Adrenal gland (tissue), 12 donors: ENCODE measurements around the gene STT3B. TPM values are rescaled to one million over a fixed set of nuclear protein-coding genes. Genes with fewer than 3 reads are reported as not detected.

Source experiments
- DNase-seq, 7 donors: peaks; one replicate each; pipeline ENCODE4 v3.0.0-alpha.2; 2019 to 2020
- H3K27ac ChIP-seq, 5 donors: fragments of 200-600 bp; sonication (generic) in 4 of 5; 1 replicate in 3 of 5; 2 replicates in 2 of 5; pipeline versions ENCODE4 v1.5.1 to v1.8.0; 2016 to 2020; ENCODE audit warnings: mild to moderate bottlenecking in 1 of 5
- H3K27me3 ChIP-seq: fragments of 200-600 bp; 2 replicates; pipeline ENCODE4 v1.8.0; 2021
- H3K36me3 ChIP-seq, 2 donors: fragments of 200-600 bp; replicated peaks in 1 of 2; 1 replicate in 1 of 2; 2 replicates in 1 of 2; pipeline versions ENCODE4 v1.5.1 to v1.8.0; 2018 to 2022
- H3K4me1 ChIP-seq, 2 donors: fragments of 200-600 bp; replicated peaks in 1 of 2; 1 replicate in 1 of 2; 2 replicates in 1 of 2; pipeline versions ENCODE4 v1.5.1 to v1.8.0; 2018 to 2021
- H3K4me3 ChIP-seq, 4 donors: fragments of 200-600 bp; sonication (generic) in 3 of 4; one replicate each; pipeline ENCODE4 v1.5.1; 2016 to 2018
- H3K9me3 ChIP-seq, 3 donors: fragments of 200-600 bp; sonication (generic) in 1 of 3; replicated peaks in 1 of 3; 1 replicate in 2 of 3; 2 replicates in 1 of 3; pipeline versions ENCODE4 v1.5.1 to v1.8.0; 2016 to 2021
- POLR2A ChIP-seq, 2 donors: fragments of 450-650 bp; IDR thresholded peaks; one replicate each; pipeline ENCODE4 v1.6.1; 2017; ENCODE audit warnings: antibody characterized with exemption in 2 of 2, mild to moderate bottlenecking in 2 of 2, moderate library complexity in 1 of 2
- WGBS, 4 donors: extraction: QIAGEN DNeasy Blood & Tissue Kit in 2 of 4; methylation state at CpG; one replicate each; pipeline versions ENCODE4 v1.1.5 to v1.1.7; 2013 to 2017; 5-methylcytosine and 5-hydroxymethylcytosine counted together
- intact Hi-C, 2 donors: fragments of 100-400 bp; cut with DNase I; formaldehyde crosslinking; loops; one replicate each; pipeline versions ENCODE4 v1.14.1 to v1.15.0; 2022 to 2023
- polyA plus RNA-seq, 3 donors: library from polyadenylated mRNA; stranded (reverse); fragments of 200-250 nt in 2 of 3; fragments of 350-450 nt in 1 of 3; fragmentation: Illumina TruSeq in 1 of 3; extraction: RNeasy Lipid Tissue Mini Kit (QIAGEN cat#74804) in 1 of 3; gene quantifications; one replicate each; pipeline ENCODE4 v1.2.3, GENCODE V29; 2013 to 2014
- total RNA-seq, 9 donors: library from RNA; depleted of rRNA in 4 of 9; stranded (reverse); fragments of >200 nt in 4 of 9; fragments of 120-200 nt in 1 of 9; fragmentation: NEBNext Ultra II Directional in 1 of 9; extraction: Animal tissue kit (Norgen Biotek cat#: 25700) in 1 of 9; gene quantifications; one replicate each; pipeline versions ENCODE4 v1.1.0 to v1.2.4, GENCODE V29; 2013 to 2023
- TF ChIP-seq, protein P1 (sequence below), 6 experiments: fragments of 450-650 bp in 4 of 6; fragments of 200-600 bp in 2 of 6; sonication (generic) in 1 of 6; IDR thresholded peaks; 1 replicate in 5 of 6; 2 replicates in 1 of 6; pipeline versions ENCODE4 v1.5.1 to v1.8.0; 2016 to 2021; ENCODE audit warnings: antibody characterized with exemption in 6 of 6, mild to moderate bottlenecking in 2 of 6, moderate library complexity in 1 of 6
- donor health status: healthy with polysubstance abuse.
- donor health status: Bipolar disorder and iron deficiency.
- donor health status: DM: yes; HTN: yes; CAD: no.
- donor health status: DM: no; HTN: no; CAD: no.
- donor health status: DM: no; HTN: no; CAD: no.
- donor health status: DM: yes; HTN: yes; CAD: no.

Gene STT3B
- total and polyA plus RNA-seq, 12 donors = 38.0 to 141 (median 104) TPM

GRCh38 chr3:31567036-31567435 lies 34.3 kb downstream of the STT3B start:
- Histone ChIP-seq H3K27me3 (no peaks in the 10 kb centered on the region), H3K36me3 (no peaks in the 10 kb centered on the region), H3K4me3 (no peak overlapping the region), H3K27ac (no peak overlapping the region), H3K9me3 (no peaks in the 10 kb centered on the region), H3K4me1 (peaks cover 0 to 22% of the 10 kb centered on the region in 2 donors)
- no peak for DNase-seq
- 91 to 96% (median 95%) methylated on average over 1 of the region's 1 CpG for WGBS, 4 donors
- TF ChIP-seq, protein P1, sequence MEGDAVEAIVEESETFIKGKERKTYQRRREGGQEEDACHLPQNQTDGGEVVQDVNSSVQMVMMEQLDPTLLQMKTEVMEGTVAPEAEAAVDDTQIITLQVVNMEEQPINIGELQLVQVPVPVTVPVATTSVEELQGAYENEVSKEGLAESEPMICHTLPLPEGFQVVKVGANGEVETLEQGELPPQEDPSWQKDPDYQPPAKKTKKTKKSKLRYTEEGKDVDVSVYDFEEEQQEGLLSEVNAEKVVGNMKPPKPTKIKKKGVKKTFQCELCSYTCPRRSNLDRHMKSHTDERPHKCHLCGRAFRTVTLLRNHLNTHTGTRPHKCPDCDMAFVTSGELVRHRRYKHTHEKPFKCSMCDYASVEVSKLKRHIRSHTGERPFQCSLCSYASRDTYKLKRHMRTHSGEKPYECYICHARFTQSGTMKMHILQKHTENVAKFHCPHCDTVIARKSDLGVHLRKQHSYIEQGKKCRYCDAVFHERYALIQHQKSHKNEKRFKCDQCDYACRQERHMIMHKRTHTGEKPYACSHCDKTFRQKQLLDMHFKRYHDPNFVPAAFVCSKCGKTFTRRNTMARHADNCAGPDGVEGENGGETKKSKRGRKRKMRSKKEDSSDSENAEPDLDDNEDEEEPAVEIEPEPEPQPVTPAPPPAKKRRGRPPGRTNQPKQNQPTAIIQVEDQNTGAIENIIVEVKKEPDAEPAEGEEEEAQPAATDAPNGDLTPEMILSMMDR (IDR thresholded peaks at IDR 0.05) = peak in 1 of 6 experiments; percentile 26
- TF ChIP-seq POLR2A (IDR thresholded peaks at IDR 0.05) = no peak
- intact Hi-C loops = no loop called here

- Histone ChIP-seq H3K4me1 (peaks cover 0 to 28% of the 10 kb centered on the region in 2 donors), H3K9me3 (no peaks in the 10 kb centered on the region), H3K27ac (no peak overlapping the region), H3K36me3 (no peaks in the 10 kb centered on the region), H3K4me3 (no peak overlapping the region), H3K27me3 (no peaks in the 10 kb centered on the region)
- intact Hi-C loops = no loop called here
- 80 to 100% (median 96%) methylated on average over 1 of the region's 1 CpG for WGBS, 4 donors
- TF ChIP-seq, protein P1 (IDR thresholded peaks at IDR 0.05) = no peak
- TF ChIP-seq POLR2A (IDR thresholded peaks at IDR 0.05) = no peak
- DNase-seq = no peak
Measured at GRCh38 chr3:31568649-31569048, 35.9 kb downstream of the STT3B start.

DNA sequence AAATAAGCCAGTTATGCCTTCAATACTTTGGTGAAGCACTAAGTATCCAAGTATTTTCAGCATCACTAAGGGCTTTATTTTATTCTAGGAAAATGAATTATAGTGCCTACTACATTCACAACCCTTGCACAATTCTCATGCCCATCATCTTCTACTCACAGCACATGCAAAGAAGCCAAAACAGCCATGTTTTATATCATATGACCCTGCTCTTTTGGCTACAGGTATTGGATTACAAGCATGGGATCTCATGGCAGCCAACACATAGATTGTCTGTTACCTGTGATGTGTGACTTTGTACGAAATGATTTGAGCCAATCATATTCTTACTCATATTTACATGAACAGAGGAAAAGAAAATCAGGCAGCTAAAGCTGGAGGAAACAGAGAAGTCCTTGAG lies 38.6 kb downstream of the STT3B start:
- 88 to 97% (median 97%) methylated on average over 1 of the region's 1 CpG for WGBS, 4 donors
- DNase-seq = no peak
- Histone ChIP-seq H3K27me3 (no peaks in the 10 kb centered on the region), H3K27ac (no peak overlapping the region), H3K9me3 (no peaks in the 10 kb centered on the region), H3K4me3 (no peak overlapping the region), H3K4me1 (peaks cover 0 to 30% of the 10 kb centered on the region in 2 donors), H3K36me3 (no peaks in the 10 kb centered on the region)
- intact Hi-C loops = no loop called here
- TF ChIP-seq POLR2A (IDR thresholded peaks at IDR 0.05) = no peak
- TF ChIP-seq, protein P1 (IDR thresholded peaks at IDR 0.05) = no peak

- WGBS, 4 donors = 96 to 100% (median 99%) methylated on average over 4 of the region's 4 CpGs
- H3K36me3 ChIP-seq = no peaks in the 10 kb centered on the region
- no peak overlapping the region for H3K27ac ChIP-seq
- intact Hi-C loops = no loop called here
- no peak for DNase-seq
- H3K4me3 ChIP-seq = no peak overlapping the region
- H3K27me3 ChIP-seq = no peaks in the 10 kb centered on the region
- no peak for TF ChIP-seq POLR2A (IDR thresholded peaks at IDR 0.05)
- TF ChIP-seq, protein P1 (IDR thresholded peaks at IDR 0.05) = no peak
- peaks cover 0 to 30% of the 10 kb centered on the region in 2 donors for H3K4me1 ChIP-seq
- H3K9me3 ChIP-seq = no peaks in the 10 kb centered on the region
Measured at GRCh38 chr3:31572236-31573004, 39.7 kb downstream of the STT3B start.
